GM12878 (cell line): ENCODE results near the gene LGI4.

Experiments used
- GABPA ChIP-seq: IDR thresholded peaks from 2 replicates; pipeline ENCODE4 v1.6.1; 2014; ENCODE audit warnings: antibody characterized with exemption, low read depth, mild to moderate bottlenecking, inconsistent platforms
- HDAC2 ChIP-seq: fragments of 200-600 bp; sonication (generic); IDR thresholded peaks from 2 replicates; pipeline ENCODE4 v1.6.1; 2017
- IKZF2 ChIP-seq, 2 experiments: fragments of 450-650 bp; IDR thresholded peaks; 2 replicates each; pipeline ENCODE4 v1.6.1; 2017; ENCODE audit warnings: mild to moderate bottlenecking in 2 of 2, moderate library complexity in 2 of 2
- MXI1 ChIP-seq: fragments of 150-350 bp; IDR thresholded peaks from 2 replicates; pipeline ENCODE4 v1.6.1; 2011; ENCODE audit warnings: low read depth, mild to moderate bottlenecking, inconsistent platforms, low read length, improper control_type of control experiment
- NBN ChIP-seq: fragments of 450-650 bp; IDR thresholded peaks from 2 replicates; pipeline ENCODE4 v1.6.1; 2016
- POLR2A ChIP-seq: IDR thresholded peaks from 2 replicates; pipeline ENCODE4 v1.6.1; 2011; ENCODE audit warnings: low read depth, mild to moderate bottlenecking, low read length
- POLR2AphosphoS5 ChIP-seq: IDR thresholded peaks from 2 replicates; pipeline ENCODE4 v1.6.1; 2011; ENCODE audit warnings: mild to moderate bottlenecking, low read length, inconsistent platforms
- SIN3A ChIP-seq: IDR thresholded peaks from 2 replicates; pipeline ENCODE4 v1.6.1; 2012; ENCODE audit warnings: low read depth, low read length, improper control_type of control experiment
- TCF12 ChIP-seq: IDR thresholded peaks from 2 replicates; pipeline ENCODE4 v1.6.1; 2011; ENCODE audit warnings: low read depth, mild to moderate bottlenecking, low read length
- ZNF207 ChIP-seq: fragments of 450-650 bp; IDR thresholded peaks from 2 replicates; pipeline ENCODE4 v1.6.1; 2014; ENCODE audit warnings: antibody characterized with exemption, mild to moderate bottlenecking, borderline replicate concordance
- ZZZ3 ChIP-seq: IDR thresholded peaks from 2 replicates; pipeline ENCODE4 v1.6.1; 2011; ENCODE audit warnings: low read depth; ENCODE audit not compliant: control insufficient read depth, insufficient read length
- TF ChIP-seq, protein P1 (sequence below), 3 experiments: IDR thresholded peaks in 2 of 3; conservative IDR thresholded peaks in 1 of 3; 2 replicates each; pipeline ENCODE4 v1.5.1; 2011; ENCODE audit warnings: low read depth in 3 of 3, low read length in 3 of 3, mild to moderate bottlenecking in 3 of 3, control low read depth in 2 of 3, moderate library complexity in 2 of 3, inconsistent platforms in 1 of 3, mixed read lengths in 1 of 3; ENCODE audit not compliant: control insufficient read depth in 2 of 3, insufficient read depth in 1 of 3; ENCODE audit errors: extremely low read depth in 1 of 3
- TF ChIP-seq, protein P2 (sequence below): IDR thresholded peaks from 2 replicates; pipeline ENCODE4 v1.6.1; 2011; ENCODE audit warnings: borderline replicate concordance, low read depth, mild to moderate bottlenecking, moderate library complexity, low read length; ENCODE audit not compliant: insufficient read depth, poor library complexity, severe bottlenecking

DNA sequence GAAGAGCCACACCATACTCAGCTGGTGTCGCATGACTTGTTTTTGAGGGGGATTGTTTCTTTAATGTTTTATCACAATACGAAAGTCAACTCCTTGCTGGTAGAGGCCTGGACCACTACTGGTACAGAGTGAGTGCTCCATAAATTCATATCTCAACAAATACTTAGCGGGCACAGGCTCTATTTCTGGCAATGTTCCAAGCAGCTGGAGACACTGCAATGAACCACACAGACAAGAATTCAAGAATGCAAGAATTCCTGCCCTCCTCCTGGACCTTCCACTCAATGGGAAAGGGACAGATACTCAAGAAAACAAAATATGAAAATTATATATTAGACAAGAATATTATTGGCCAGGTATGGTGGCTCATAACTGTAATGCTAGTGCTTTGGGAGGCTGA is 14.6 kb upstream of the LGI4 start:
- TF ChIP-seq HDAC2 (no peak), POLR2AphosphoS5 (no peak), IKZF2 (IDR thresholded peaks at IDR 0.05) (no peak), POLR2A (no peak), NBN (no peak), ZZZ3 (no peak), MXI1 (no peak), ZNF207 (no peak), TCF12 (no peak), SIN3A (no peak), GABPA (no peak)
- TF ChIP-seq, protein P1, sequence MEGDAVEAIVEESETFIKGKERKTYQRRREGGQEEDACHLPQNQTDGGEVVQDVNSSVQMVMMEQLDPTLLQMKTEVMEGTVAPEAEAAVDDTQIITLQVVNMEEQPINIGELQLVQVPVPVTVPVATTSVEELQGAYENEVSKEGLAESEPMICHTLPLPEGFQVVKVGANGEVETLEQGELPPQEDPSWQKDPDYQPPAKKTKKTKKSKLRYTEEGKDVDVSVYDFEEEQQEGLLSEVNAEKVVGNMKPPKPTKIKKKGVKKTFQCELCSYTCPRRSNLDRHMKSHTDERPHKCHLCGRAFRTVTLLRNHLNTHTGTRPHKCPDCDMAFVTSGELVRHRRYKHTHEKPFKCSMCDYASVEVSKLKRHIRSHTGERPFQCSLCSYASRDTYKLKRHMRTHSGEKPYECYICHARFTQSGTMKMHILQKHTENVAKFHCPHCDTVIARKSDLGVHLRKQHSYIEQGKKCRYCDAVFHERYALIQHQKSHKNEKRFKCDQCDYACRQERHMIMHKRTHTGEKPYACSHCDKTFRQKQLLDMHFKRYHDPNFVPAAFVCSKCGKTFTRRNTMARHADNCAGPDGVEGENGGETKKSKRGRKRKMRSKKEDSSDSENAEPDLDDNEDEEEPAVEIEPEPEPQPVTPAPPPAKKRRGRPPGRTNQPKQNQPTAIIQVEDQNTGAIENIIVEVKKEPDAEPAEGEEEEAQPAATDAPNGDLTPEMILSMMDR (IDR thresholded peaks at IDR 0.05 in 2 of 3, conservative IDR thresholded peaks at IDR 0.05 in 1 of 3; ENCODE audit: control insufficient read depth in 2 of 3, extremely low read depth in 1 of 3, insufficient read depth in 1 of 3, low read depth in 3 of 3, low read length in 3 of 3), result no peak
- TF ChIP-seq, protein P2, sequence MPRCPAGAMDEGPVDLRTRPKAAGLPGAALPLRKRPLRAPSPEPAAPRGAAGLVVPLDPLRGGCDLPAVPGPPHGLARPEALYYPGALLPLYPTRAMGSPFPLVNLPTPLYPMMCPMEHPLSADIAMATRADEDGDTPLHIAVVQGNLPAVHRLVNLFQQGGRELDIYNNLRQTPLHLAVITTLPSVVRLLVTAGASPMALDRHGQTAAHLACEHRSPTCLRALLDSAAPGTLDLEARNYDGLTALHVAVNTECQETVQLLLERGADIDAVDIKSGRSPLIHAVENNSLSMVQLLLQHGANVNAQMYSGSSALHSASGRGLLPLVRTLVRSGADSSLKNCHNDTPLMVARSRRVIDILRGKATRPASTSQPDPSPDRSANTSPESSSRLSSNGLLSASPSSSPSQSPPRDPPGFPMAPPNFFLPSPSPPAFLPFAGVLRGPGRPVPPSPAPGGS, result no peak
